Mucosa of stomach (tissue), 1 donor: Measurements from ENCODE around the gene OAT.
"Not testable (repeated sequence)": the region's sequence is repeated elsewhere in the genome, so short reads cannot be mapped to it uniquely, and the experiment has no call there.

Source experiments
- H3K27me3 ChIP-seq: one replicate; pipeline ENCODE4 v1.7.0; 2013; ENCODE audit warnings: mild to moderate bottlenecking, low read length; ENCODE audit not compliant: control insufficient read depth, insufficient read depth
- H3K36me3 ChIP-seq: one replicate; pipeline ENCODE4 v1.7.0; 2013; ENCODE audit warnings: low read length; ENCODE audit not compliant: control insufficient read depth, insufficient read depth
- H3K4me1 ChIP-seq: one replicate; pipeline ENCODE4 v1.7.0; 2013; ENCODE audit warnings: mild to moderate bottlenecking, low read length; ENCODE audit not compliant: control insufficient read depth, insufficient read depth
- H3K4me3 ChIP-seq: one replicate; pipeline ENCODE4 v1.7.0; 2013; ENCODE audit warnings: low read length
- H3K9ac ChIP-seq: one replicate; pipeline ENCODE4 v1.7.0; 2013; ENCODE audit warnings: mild to moderate bottlenecking, low read length, moderate library complexity
- H3K9me3 ChIP-seq: one replicate; pipeline ENCODE4 v1.7.0; 2013; ENCODE audit warnings: mild to moderate bottlenecking, low read length, moderate library complexity; ENCODE audit not compliant: control insufficient read depth
- donor health status: Pancreatic carcinoma.

Gene OAT

GRCh38 chr10:124435683-124436082 lies 17.0 kb upstream of the OAT start:
- peaks cover 10% of the 10 kb centered on the region for H3K4me1 ChIP-seq
- H3K4me3 ChIP-seq, H3K27me3 ChIP-seq, H3K9me3 ChIP-seq, H3K36me3 ChIP-seq, H3K9ac ChIP-seq: not testable (repeated sequence)

- H3K36me3 ChIP-seq, result no peaks in the 10 kb centered on the region
- H3K4me3 ChIP-seq, result no peak overlapping the region
- H3K9me3 ChIP-seq, result no peaks in the 10 kb centered on the region
- H3K9ac ChIP-seq, result no peak overlapping the region
- H3K27me3 ChIP-seq, result no peaks in the 10 kb centered on the region
- H3K4me1 ChIP-seq, result peaks cover 12% of the 10 kb centered on the region
Measured at GRCh38 chr10:124433461-124433860, 14.7 kb upstream of the OAT start.

GRCh38 chr10:124430077-124430476 lies 11.4 kb upstream of the OAT start:
- Histone ChIP-seq H3K9ac (no peak overlapping the region), H3K9me3 (no peaks in the 10 kb centered on the region), H3K4me3 (no peak overlapping the region), H3K36me3 (no peaks in the 10 kb centered on the region), H3K4me1 (peaks cover 15% of the 10 kb centered on the region), H3K27me3 (peaks cover 3% of the 10 kb centered on the region)

GRCh38 chr10:124429576-124429975 lies 10.9 kb upstream of the OAT start:
- Histone ChIP-seq H3K4me3 (no peak overlapping the region), H3K36me3 (no peaks in the 10 kb centered on the region), H3K27me3 (peaks cover 3% of the 10 kb centered on the region), H3K9me3 (no peaks in the 10 kb centered on the region), H3K9ac (no peak overlapping the region), H3K4me1 (peaks cover 10% of the 10 kb centered on the region)

GRCh38 chr10:124428207-124428777 lies 9.6 kb upstream of the OAT start:
- Histone ChIP-seq H3K4me3 (no peak overlapping the region), H3K9ac (no peak overlapping the region), H3K4me1 (peaks cover 8% of the 10 kb centered on the region), H3K27me3 (peaks cover 3% of the 10 kb centered on the region), H3K9me3 (no peaks in the 10 kb centered on the region), H3K36me3 (no peaks in the 10 kb centered on the region)

GRCh38 chr10:124425227-124425962 lies 6.7 kb upstream of the OAT start:
- H3K9ac ChIP-seq, result no peak overlapping the region

GRCh38 chr10:124423813-124424212 lies 5.1 kb upstream of the OAT start:
- no peak overlapping the region for H3K9ac ChIP-seq
- H3K4me1 ChIP-seq, result peaks cover 33% of the 10 kb centered on the region
- H3K9me3 ChIP-seq, result no peaks in the 10 kb centered on the region
- no peaks in the 10 kb centered on the region for H3K36me3 ChIP-seq
- H3K27me3 ChIP-seq, result peaks cover 6% of the 10 kb centered on the region
- no peak overlapping the region for H3K4me3 ChIP-seq

More at GRCh38 chr10:124425227-124425962, 6.7 kb upstream of the OAT start:
- no peak overlapping the region for H3K4me3 ChIP-seq
- peaks cover 6% of the 10 kb centered on the region for H3K27me3 ChIP-seq
- no peaks in the 10 kb centered on the region for H3K36me3 ChIP-seq
- no peaks in the 10 kb centered on the region for H3K9me3 ChIP-seq
- peaks cover 19% of the 10 kb centered on the region for H3K4me1 ChIP-seq

- H3K9ac ChIP-seq, result no peak overlapping the region
- no peak overlapping the region for H3K4me3 ChIP-seq
- peaks cover 3% of the 10 kb centered on the region for H3K27me3 ChIP-seq
- no peaks in the 10 kb centered on the region for H3K9me3 ChIP-seq
- H3K36me3 ChIP-seq, result no peaks in the 10 kb centered on the region
- H3K4me1 ChIP-seq, result peaks cover 25% of the 10 kb centered on the region
Measured at GRCh38 chr10:124422742-124423141, 4.0 kb upstream of the OAT start.

GRCh38 chr10:124420254-124420653 lies 1.5 kb upstream of the OAT start:
- Histone ChIP-seq H3K9ac (no peak overlapping the region), H3K4me3 (no peak overlapping the region), H3K36me3 (no peaks in the 10 kb centered on the region)

GRCh38 chr10:124419635-124420034 lies 912 bp upstream of the OAT start:
- H3K9ac ChIP-seq, result no peak overlapping the region
- no peak overlapping the region for H3K4me3 ChIP-seq
- H3K36me3 ChIP-seq, result no peaks in the 10 kb centered on the region
- peaks cover 3% of the 10 kb centered on the region for H3K27me3 ChIP-seq
- peaks cover 36% of the 10 kb centered on the region for H3K4me1 ChIP-seq
- H3K9me3 ChIP-seq, result no peaks in the 10 kb centered on the region

More at GRCh38 chr10:124420254-124420653, 1.5 kb upstream of the OAT start:
- Histone ChIP-seq H3K4me1 (peaks cover 36% of the 10 kb centered on the region), H3K9me3 (no peaks in the 10 kb centered on the region), H3K27me3 (peaks cover 3% of the 10 kb centered on the region)

GRCh38 chr10:124417895-124418725 lies 613 bp downstream of the OAT start:
- no peaks in the 10 kb centered on the region for H3K9me3 ChIP-seq
- peaks cover 36% of the 10 kb centered on the region for H3K4me1 ChIP-seq
- peaks cover 3% of the 10 kb centered on the region for H3K27me3 ChIP-seq
- peak overlapping the region; percentile 76 for H3K9ac ChIP-seq
- H3K4me3 ChIP-seq, result peak overlapping the region; percentile 50
- no peaks in the 10 kb centered on the region for H3K36me3 ChIP-seq

GRCh38 chr10:124416733-124417132 lies 2.0 kb downstream of the OAT start:
- Histone ChIP-seq H3K4me3 (no peak overlapping the region), H3K27me3 (peaks cover 3% of the 10 kb centered on the region), H3K4me1 (peaks cover 36% of the 10 kb centered on the region), H3K36me3 (no peaks in the 10 kb centered on the region), H3K9ac (no peak overlapping the region), H3K9me3 (no peaks in the 10 kb centered on the region)
